SK-N-SH treated with all-trans-retinoic acid at 6 μM for 48 hours (cell line): ENCODE results near the gene ELOVL6.

Source experiments
- CSDC2 ChIP-seq: fragments of 250-450 bp; sonication (Bioruptor Pico); IDR thresholded peaks from 2 replicates; pipeline ENCODE4 v1.5.0; 2020; ENCODE audit warnings: mild to moderate bottlenecking, moderate library complexity
- ESRRG ChIP-seq: fragments of 250-450 bp; sonication (Bioruptor Pico); IDR thresholded peaks from 2 replicates; pipeline ENCODE4 v1.6.1; 2021; ENCODE audit warnings: mild to moderate bottlenecking
- PPARA ChIP-seq: fragments of 250-450 bp; sonication (Bioruptor Pico); IDR thresholded peaks from 2 replicates; pipeline ENCODE4 v1.5.0; 2020; ENCODE audit warnings: mild to moderate bottlenecking, borderline replicate concordance
- ZFP3 ChIP-seq: fragments of 250-450 bp; sonication (Bioruptor Pico); IDR thresholded peaks from 2 replicates; pipeline ENCODE4 v1.5.0; 2020; ENCODE audit warnings: mild to moderate bottlenecking, moderate library complexity
- ZNF565 ChIP-seq: fragments of 450-650 bp; formaldehyde crosslinking; conservative IDR thresholded peaks from 2 replicates; pipeline ENCODE4 v1.5.0; 2020; ENCODE audit warnings: low read depth, mild to moderate bottlenecking, moderate library complexity
- ZNF8 ChIP-seq: fragments of 450-650 bp; formaldehyde crosslinking; IDR thresholded peaks from 2 replicates; pipeline ENCODE4 v1.5.0; 2020; ENCODE audit warnings: mild to moderate bottlenecking, moderate library complexity
- TF ChIP-seq, protein P1 (sequence below): fragments of 250-450 bp; sonication (Bioruptor Pico); IDR thresholded peaks from 2 replicates; pipeline ENCODE4 v1.5.1; 2020; ENCODE audit warnings: low read depth, mild to moderate bottlenecking, moderate library complexity
- TF ChIP-seq, protein P2 (sequence below): fragments of 250-450 bp; sonication (Bioruptor Pico); IDR thresholded peaks from 2 replicates; pipeline ENCODE4 v1.8.0; 2020; ENCODE audit warnings: mild to moderate bottlenecking, moderate library complexity, borderline replicate concordance
- TF ChIP-seq, protein P3 (sequence below): fragments of 250-450 bp; sonication (Bioruptor Pico); IDR thresholded peaks from 2 replicates; pipeline ENCODE4 v1.5.0; 2020; ENCODE audit warnings: mild to moderate bottlenecking, moderate library complexity

DNA sequence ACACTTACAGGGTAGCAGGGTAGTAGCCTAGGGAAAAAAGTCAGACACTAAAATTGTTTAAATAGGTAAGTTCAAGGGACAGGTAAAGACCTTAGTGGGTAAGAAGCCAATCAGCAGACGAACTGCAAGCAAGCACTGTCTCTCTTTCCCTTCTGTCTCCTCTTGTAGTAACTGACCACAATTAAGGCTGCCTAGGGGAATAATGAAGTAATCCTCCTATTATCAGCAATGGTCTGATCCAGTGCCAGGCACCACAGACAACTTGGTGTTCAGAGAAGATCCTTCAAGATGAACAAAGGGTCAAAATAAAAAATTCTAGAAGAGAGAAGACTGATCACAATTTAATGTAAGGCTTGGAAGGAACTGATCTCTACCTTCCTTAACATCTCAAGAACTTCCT, 62.9 kb downstream of the ELOVL6 start:
- TF ChIP-seq CSDC2 (CRISPR knock-in tag), result no peak
- TF ChIP-seq, protein P1, sequence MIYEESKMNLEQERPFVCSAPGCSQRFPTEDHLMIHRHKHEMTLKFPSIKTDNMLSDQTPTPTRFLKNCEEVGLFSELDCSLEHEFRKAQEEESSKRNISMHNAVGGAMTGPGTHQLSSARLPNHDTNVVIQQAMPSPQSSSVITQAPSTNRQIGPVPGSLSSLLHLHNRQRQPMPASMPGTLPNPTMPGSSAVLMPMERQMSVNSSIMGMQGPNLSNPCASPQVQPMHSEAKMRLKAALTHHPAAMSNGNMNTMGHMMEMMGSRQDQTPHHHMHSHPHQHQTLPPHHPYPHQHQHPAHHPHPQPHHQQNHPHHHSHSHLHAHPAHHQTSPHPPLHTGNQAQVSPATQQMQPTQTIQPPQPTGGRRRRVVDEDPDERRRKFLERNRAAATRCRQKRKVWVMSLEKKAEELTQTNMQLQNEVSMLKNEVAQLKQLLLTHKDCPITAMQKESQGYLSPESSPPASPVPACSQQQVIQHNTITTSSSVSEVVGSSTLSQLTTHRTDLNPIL (CRISPR knock-in tag), result no peak
- no peak for TF ChIP-seq ZNF565 (CRISPR knock-in tag)
- TF ChIP-seq ZNF8, result no peak
- TF ChIP-seq, protein P2, sequence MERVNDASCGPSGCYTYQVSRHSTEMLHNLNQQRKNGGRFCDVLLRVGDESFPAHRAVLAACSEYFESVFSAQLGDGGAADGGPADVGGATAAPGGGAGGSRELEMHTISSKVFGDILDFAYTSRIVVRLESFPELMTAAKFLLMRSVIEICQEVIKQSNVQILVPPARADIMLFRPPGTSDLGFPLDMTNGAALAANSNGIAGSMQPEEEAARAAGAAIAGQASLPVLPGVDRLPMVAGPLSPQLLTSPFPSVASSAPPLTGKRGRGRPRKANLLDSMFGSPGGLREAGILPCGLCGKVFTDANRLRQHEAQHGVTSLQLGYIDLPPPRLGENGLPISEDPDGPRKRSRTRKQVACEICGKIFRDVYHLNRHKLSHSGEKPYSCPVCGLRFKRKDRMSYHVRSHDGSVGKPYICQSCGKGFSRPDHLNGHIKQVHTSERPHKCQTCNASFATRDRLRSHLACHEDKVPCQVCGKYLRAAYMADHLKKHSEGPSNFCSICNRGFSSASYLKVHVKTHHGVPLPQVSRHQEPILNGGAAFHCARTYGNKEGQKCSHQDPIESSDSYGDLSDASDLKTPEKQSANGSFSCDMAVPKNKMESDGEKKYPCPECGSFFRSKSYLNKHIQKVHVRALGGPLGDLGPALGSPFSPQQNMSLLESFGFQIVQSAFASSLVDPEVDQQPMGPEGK (CRISPR knock-in tag), result no peak
- TF ChIP-seq PPARA (CRISPR knock-in tag), result no peak
- TF ChIP-seq ZFP3, result no peak
- no peak for TF ChIP-seq ESRRG
- TF ChIP-seq, protein P3, sequence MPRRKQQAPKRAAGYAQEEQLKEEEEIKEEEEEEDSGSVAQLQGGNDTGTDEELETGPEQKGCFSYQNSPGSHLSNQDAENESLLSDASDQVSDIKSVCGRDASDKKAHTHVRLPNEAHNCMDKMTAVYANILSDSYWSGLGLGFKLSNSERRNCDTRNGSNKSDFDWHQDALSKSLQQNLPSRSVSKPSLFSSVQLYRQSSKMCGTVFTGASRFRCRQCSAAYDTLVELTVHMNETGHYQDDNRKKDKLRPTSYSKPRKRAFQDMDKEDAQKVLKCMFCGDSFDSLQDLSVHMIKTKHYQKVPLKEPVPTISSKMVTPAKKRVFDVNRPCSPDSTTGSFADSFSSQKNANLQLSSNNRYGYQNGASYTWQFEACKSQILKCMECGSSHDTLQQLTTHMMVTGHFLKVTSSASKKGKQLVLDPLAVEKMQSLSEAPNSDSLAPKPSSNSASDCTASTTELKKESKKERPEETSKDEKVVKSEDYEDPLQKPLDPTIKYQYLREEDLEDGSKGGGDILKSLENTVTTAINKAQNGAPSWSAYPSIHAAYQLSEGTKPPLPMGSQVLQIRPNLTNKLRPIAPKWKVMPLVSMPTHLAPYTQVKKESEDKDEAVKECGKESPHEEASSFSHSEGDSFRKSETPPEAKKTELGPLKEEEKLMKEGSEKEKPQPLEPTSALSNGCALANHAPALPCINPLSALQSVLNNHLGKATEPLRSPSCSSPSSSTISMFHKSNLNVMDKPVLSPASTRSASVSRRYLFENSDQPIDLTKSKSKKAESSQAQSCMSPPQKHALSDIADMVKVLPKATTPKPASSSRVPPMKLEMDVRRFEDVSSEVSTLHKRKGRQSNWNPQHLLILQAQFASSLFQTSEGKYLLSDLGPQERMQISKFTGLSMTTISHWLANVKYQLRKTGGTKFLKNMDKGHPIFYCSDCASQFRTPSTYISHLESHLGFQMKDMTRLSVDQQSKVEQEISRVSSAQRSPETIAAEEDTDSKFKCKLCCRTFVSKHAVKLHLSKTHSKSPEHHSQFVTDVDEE (CRISPR knock-in tag), result no peak
